Posterior cingulate gyrus (tissue), 11 donors: ENCODE measurements around the gene TCEA2.

ENCODE experiments used
- DNase-seq, 10 donors: peaks; one replicate each; pipeline versions ENCODE4 v3.0.0 to v3.0.0-alpha.2; 2020 to 2021; ENCODE audit warnings: mixed read lengths in 3 of 10
- intact Hi-C: fragments of 100-400 bp; cut with DNase I; formaldehyde crosslinking; loops from one replicate; pipeline ENCODE4 v1.15.1; 2023

The TCEA2 gene

DNA sequence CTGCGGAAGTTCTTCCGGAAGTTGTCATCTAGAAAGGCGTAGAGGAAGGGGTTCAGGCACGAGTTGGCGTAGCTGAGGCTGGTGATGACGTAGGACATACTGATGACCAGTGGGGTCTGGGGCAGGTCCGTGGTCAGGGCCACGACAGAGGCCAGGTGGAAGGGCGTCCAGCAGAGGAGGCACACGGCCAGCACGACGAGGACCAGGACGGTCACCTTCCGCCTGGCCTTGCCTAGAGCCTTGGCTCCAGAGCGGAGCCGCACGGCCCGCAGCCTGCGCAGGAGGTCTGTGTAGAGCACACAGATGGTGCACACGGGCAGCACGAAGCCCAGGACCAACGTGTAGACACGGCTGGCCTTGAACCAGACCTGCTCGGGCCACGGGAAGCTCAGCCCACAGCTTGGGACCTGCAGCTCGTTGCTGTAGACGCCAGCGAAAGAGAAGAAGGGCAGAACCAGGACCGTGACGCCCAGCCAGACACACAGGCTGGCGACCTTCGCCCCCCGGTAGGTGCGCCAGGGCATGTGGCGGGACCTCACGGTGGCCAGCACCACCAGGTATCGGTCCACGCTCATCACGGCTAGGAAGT lies 42.9 kb downstream of the TCEA2 start:
- peak in 5 of 10 donors; percentile 6 to 79 (median 59) for DNase-seq
- intact Hi-C loops, result no loop called here

DNA sequence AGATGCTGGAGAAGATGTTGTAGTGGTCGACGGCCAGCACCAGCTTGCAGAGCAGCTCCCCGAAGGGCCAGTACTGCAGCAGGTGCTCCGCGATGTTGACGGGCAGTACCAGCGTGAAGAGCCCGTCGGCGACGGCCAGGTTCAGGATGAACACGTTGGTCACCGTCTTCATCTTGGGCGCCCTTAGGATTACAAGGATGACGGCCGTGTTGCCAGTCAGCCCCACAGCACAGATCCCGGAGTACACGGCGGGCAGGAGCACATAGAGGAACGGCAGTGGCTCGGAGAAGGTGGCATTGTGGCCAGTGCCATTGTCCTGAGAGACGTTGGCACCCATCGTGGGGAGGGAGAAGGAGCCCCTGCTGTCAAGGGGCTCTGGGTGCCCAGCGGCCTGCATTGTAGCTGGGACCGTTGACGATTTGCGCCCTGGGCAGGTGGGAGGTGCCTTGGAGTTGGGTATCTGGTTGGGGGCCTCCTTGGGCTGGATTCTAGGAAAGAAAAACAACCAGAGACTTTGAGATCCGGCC lies 43.5 kb downstream of the TCEA2 start:
- peak in 4 of 10 donors; percentile 4 to 65 (median 31) for DNase-seq

DNA sequence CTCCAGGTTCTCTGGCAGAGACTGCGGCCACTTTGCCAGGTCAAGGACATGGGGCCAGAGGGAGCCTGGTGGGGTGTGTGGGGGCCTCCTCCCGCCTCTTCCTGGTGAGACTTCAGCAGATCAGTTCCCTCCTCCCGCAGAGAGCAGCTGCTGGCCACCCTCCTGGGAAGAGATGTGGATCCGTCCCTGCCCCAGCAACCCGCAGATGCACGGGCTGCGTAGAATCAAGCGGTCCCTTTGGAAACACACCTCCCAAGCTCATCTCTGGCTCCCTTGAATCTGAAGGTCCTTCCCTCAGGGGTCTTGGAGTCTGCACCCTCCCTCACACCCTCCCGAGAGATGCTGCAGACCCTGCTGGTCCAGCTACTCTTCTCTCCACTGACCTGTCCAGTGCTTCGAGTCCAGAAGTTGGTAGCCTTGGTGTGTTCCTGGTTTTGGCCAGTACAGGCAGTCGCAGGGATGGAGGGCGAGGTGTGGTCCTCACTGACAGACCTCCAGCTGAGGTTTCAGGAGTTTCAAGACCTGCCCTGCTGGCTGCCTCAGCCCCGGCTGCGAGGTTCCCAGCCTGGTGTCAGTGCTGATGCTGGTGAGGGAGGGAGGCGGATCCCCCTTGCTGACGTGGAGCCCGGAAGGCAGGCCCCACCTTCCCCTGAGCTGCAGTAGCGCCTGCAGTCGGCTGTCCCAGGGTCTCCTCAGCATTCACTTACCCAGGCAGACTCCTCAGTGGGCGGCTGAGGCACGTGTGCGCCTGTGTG lies 44.2 kb downstream of the TCEA2 start, which contains the start of gene NPBWR2:
Gene NPBWR2, minus strand, starts transcription at position 585 of the 755 bp plus-strand sequence. CDS start 734 bp downstream, outside the sequence.
- DNase-seq, result peak in 5 of 10 donors; percentile 57 to 94 (median 89)
- intact Hi-C loops, result no loop called here

More for the DNA sequence above, 43.5 kb downstream of the TCEA2 start:
- intact Hi-C loops, result no loop called here

DNA sequence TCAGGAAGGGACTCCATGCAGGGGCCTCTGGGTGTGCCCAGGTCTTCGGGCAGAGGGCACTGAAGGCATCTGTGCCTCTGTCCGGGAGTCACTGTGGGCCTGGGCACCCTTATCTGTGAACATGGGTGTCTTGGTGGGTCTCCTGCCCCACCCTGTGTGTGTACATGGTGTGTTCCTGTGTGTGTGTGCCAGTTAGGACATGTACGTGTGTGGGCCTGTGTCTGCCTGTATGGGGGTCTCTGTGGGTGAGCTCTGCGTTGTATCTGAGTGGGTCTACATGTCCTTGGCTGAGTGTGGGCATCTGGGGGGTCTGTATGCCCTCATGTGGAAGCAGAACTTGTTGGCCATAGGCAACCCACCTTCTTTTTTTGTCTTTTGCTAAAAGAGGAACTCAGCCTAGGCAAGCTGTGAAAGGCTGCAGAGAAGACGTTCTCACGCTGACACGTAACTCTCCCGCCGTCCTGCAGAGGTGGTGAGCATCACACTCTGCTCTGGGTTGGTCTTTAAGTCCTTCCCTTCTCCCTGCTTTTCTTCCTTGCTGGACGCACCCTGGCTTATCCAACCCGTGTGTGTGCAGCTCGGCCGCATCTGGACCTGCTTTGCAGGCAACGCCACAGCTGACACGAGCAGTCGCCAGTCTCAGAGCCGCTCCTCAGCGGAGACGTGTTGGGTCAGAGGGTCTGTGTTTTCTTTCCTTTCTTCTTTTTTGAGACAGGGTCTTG lies 44.9 kb downstream of the TCEA2 start:
- intact Hi-C loops, result no loop called here
- peak in 2 of 10 donors; percentile 90 for DNase-seq

DNA sequence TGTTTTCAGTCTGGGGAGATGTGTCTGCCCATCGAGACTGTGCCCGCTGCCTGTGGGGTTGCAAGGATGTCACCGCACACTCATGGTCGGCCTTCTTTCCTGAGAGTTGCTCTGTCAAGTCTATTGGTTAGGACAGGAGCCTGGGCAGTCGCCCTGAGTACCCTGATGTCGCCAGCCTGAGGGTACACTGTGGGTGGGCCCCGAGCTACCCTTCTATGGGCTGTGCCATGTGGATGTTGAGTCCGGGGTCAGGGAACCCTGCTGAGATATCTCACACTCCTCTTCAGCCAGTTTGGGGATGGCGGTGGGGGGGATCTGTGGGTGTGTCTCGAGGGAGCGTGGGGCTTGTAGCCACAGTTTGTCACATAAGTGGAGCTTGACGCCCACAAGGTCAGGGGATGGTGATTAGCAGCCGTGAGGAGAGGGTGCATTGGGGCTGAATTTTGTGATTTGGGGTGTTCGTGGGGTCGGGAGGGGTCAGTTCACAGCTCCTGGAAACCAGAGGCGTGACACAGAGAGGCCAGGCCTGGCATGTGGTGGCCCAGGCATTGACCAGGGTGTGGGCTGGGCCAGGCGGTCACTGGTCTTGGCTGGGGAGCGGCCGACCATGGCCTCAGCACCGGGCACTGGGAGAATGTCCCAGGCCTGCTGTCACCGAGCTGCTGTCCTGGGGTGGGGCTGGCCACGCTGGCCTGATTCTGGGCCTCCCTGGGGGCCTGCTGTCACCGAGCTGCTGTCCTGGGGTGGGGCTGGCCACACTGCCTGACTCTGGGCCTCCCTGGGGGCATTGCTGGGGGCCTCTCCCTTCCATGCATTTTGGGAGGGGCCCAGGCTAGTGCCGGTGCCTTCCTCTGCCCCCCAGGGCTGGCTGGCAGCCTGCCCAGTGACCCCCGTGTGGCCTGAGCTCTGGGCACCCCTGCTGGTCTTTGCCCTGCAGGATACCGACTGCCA lies 46.0 kb downstream of the TCEA2 start:
- intact Hi-C loops, result no loop called here
- peak in 1 of 10 donors; percentile 72 for DNase-seq

DNA sequence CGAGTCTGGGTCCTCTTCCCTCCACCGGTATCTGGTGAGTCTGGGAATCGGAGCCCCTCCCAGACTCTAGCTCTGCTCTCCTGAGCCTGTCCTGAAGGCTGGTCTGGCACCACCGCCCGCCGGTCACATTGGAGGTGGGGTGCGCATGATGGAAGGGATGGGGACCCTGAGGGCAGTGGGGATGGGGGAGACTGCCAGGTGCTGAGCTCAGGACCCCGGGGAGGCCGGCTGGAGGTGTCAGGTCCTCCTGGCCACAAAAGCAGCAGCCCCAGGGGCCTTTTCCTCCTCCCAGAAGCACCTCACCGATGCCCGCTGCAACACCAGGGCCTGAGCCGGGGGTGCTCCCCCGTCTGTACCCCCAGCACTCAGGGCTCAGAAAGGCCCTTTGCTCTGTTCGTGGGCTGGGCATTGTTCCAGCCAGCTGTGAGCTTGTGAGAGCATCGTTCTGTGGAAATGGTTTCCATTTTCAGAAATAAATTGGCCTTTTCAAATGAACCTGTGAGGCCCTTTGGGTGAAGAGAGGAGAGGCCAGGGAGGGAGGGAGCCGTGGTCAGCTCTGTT lies 46.9 kb downstream of the TCEA2 start:
- DNase-seq, result peak in 3 of 10 donors; percentile 41 to 88 (median 75)
- intact Hi-C loops, result no loop called here

DNA sequence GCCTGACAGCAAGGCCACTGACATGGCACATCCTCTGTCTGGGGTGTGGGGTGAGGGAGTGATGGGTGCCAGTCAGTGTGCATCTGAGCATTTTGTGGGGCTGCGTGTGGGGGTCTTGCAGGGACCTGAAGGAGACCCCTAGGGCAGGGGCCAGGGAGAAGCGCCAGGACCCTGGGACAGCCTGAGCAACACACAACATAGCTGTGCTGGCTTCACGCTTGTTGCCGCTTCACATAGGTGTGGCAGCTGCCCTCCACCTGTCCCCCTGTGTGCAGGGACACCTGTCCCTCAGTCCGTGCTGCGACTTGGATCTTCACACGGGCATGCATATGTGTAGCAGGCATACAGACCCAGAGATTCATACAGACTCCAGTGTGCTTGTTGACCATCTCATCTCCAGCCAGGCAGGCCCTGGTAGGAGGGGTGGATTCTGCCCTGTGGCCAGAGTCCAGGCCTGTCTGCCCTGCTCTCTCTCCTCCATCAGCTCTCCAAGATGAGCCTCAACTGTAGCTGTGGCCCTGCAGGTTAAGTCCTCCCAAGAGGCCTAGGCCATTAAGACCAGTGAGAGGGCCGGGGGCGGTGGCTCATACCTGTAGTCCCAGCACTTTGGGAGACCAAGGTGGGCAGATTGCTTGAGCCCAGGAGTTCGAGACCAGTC lies 47.5 kb downstream of the TCEA2 start:
- intact Hi-C loops, result no loop called here
- DNase-seq, result peak in 2 of 10 donors; percentile 76 to 78

DNA sequence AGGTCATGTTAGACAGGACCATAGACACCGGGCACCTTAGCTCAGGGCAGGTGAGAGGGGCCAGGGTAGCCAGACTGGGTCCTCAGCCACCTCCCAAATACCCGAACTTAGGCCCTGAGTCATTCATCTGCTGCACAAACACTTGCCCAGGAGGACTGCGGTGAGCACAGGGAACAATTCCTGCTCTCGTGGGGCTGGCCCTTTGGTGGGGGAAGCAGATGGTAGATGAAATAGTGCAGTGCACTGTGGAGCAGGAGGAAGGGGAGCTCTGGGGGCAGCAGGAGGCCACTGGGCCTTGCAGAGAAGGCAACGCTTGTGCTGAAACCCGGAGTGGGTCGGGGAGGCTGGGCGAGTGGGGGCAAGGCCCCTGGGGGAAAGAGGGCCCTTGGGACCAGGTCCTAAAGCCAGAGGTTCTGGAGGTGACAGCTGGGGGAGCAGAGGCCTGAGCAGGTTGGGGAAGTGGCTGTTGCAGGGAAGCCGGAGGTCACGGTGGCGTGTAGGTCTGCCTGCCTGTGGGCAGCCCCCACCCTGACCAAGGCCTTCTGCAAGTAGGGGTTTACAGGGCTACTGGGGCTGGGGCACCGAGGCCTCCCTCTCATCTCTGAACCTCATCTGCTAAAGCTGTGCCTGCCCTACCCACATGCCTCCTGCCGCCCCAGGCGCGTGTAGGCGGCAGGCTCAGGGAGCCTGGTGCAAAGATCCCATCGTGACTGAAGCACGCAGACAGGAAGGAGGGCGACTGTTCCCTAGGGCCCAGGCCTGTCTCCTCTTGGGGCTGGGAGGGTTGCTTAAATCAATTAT lies 49.0 kb downstream of the TCEA2 start:
- peak in 4 of 10 donors; percentile 52 to 91 (median 89) for DNase-seq
- intact Hi-C loops, result no loop called here

DNA sequence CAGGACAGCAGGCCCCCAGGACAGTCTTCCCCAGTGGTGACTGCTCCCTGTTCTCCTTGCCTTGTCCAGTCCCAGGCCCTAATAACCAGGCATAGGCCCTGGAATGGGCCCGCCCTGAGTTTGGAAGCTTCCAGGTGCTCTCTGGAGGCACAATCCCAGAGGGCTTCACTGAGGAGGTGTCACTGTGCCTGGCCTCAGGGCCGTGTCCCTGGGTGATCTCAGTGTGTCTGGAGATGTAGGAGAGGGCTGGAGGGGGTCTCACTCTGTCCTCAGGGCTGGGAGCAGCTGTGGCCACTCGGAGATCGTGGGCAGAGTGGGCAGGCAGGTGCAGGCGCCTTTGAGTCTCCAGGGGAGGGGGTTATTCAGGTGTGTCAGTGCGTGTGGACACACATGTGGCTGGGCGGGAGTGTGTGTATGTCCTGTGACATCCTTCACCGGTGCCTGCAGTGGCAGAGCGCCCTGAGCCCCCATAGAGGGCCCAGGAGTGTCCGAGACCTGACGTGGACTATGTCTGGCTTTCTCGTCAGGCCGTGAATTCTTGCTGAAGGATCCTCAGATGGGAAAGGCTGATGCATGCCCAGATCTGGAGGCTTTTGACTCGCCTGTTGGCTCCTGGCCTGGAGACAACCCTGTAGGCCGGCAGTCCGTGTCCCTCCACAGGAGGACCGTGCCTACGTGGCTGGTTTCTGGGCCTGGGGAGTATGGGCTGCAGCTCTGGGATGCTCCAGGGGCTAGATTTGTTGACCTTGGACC lies 49.9 kb downstream of the TCEA2 start:
- peak in 2 of 10 donors; percentile 59 to 74 for DNase-seq
- intact Hi-C loops, result no loop called here

DNA sequence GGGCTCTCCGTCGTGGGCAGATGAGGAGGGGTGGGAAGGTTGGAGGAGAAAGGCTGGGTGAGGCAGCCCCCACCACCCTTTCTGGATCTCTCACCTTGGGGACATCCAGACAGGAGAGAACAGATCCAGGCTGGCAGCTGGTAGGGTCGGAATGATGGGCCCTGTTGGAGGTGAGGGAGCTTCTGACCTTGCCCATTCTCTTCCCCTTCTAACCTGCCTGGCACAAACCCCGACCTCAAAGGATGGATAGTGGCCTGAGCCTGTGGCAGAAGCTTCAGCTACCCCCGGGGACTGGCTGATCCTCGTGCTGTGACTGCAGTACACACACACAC lies 50.4 kb downstream of the TCEA2 start:
- intact Hi-C loops, result no loop called here
- DNase-seq, result no peak

DNA sequence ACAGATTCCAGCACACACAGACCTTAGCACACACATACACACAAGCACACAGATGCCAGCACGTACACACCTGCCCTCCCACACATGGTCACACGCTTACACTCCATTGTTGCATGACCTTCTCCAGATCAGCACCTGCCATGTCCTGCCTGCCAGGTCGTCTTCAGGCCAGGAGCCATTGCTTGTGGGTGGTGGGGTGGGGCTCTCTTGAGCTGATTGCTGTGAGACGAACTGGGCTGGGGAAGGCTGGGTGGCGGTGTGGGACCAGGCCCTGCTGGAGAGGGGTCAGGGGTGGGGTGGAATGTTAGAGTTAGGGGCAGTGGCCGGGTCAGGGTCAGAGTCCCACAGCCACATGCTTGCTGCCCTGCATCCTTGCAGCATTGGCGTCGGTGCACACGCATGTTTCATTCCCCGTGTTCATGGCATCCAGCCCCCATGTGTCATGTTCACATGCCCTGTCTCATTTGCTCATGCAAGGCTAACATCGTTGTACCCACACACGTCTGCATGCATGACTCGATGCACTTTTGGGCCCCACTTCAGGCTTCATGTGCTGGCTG lies 50.9 kb downstream of the TCEA2 start:
- peak in 1 of 10 donors; percentile 42 for DNase-seq
- intact Hi-C loops, result no loop called here

DNA sequence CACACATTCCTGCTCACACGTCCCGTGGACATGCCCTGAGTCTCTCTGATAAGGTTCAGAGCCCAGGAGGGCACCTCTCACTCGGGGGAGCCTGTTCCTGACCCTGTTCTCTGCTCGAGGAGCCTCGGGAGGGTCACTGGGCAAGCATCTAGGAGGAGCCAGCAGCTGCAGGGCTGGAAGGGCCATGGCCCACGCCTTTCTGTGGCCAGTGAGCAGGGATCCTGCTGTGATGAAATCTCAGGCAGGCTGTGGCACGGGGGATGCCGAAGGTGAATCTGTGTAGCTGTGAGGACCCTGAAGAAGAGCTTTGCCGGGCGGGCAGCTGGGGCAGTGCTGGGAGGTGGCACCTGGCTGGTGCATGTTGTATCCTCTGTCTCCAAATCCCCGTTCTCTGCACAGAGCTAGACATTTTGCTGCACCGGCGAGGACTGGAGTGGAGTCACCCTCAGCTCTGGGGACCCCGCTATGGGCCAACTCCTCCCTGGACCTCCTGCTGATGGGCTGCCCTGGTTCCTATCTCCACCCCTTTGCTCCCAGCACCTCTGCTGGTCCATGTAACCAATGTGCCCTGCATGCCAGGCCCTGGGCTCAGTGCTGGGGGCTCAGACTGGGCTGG lies 51.5 kb downstream of the TCEA2 start:
- DNase-seq, result peak in 3 of 10 donors; percentile 51 to 78 (median 77)

DNA sequence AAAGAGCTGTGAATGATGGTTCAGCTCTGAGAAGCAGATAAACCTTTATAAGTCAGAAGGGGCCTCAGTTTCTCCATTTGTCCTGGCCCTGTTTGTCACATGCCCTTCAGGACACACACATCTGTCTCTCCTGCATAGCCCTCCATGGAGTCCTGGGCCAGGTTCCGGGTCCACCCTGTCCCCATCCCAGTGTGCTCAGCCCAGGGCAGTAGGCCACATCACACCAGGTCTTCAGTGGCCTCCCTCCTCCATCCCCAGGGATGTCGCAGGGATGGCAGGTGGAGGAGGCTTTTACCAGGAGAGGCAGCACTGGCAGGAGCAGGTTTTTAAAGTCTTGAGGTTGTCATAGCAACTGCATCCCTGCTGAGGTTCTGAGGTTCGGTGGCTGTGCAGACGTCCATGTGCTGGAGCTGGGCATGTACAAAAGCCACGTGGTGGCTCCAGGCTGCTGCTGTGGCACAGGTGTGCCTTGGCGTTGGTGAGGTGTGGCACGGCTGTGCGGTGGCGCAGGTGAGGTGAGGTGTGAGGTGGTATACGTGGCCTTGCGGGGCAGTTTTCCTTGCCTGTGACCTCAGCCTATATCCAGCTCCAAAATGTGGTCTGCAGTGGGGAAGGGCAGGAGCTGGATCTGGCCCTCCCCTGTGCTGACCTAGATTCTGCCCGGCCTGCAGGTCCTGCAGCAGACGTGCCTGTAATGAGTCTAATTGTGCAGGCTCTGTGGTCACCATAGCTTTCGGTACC lies 52.3 kb downstream of the TCEA2 start:
- DNase-seq, result peak in 5 of 10 donors; percentile 62 to 94 (median 85)
- intact Hi-C loops, result no loop called here

More for the DNA sequence above, 51.5 kb downstream of the TCEA2 start:
- intact Hi-C loops, result no loop called here

DNA sequence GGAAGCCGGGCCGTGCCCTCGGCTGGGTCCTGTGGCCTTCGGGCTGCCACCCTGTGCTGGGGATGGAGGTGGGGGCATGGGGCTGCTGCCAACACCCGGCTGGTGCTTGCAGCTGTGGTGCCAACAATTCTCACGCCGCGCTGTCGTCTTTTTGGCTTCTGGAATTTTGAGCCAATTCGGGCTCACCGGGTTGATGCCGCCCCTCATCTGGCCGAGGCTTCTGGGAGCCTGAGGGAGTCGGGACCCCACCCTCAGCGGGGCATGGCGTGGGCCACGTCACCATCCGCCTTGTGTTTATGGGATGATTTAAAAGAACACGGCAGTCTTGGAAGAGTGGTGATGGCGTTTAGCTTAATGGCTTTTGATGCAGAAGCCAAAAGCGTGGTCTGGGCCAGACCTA lies 53.0 kb downstream of the TCEA2 start:
- peak in 1 of 10 donors; percentile 78 for DNase-seq
- intact Hi-C loops, result no loop called here

DNA sequence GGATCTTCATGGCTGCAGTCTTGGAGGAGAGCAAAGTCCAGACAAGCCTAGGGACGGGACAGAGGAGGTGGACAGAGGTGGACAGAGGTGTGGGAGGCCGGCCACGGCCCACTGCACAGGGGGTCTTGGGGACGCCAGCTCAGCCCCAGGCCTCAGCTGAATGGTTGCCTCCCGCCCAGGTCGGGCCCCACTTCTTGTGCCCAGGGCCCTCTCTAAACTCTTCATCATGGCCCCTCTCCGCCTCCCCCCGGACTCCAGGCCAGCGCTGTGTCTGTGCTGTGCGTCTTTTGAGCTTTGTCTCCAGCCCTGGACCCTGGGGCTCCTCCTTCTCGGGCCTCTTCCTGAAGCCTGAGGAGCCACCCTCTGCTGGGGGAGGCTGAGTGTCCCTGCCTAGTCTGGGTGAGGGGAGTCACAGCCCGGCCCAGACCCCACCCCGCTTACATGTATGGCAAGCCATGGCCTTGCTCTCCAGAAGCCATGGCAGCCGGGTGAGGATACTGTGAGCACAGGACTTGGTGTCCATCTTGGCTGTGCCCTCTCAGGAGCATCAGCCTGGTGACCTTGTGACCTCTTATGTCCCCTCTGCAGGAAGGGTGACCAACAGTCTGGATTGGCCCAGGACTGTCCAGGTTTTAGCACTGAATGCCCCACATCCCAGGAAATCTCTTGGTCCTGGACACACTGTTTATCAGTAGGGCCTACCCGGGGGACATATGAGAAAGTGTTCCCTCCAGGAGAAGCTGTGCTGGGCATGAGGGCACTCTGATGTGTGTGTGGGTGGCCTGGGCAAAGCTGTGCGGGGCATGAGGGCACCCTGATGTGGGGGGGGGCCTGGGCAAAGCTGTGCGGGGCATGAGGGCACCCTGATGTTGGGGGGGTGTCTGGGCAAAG lies 53.8 kb downstream of the TCEA2 start:
- intact Hi-C loops, result no loop called here
- peak in 2 of 10 donors; percentile 57 to 77 for DNase-seq
